ENCODE data around the gene PCSK9.

DNA sequence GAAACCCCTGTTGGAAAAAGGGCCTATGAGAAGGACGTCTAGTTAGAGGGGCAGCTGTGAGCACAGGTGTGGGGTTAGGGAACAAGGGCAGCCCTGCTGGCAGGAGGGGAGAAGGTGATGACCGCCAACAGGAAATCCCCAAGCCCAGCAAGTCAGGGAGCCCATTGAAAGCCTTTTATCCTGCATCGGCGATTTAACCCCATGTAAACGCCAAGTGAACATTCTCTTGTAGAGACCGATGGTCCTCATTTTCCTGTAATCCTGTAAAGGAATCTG is 41.7 kb upstream of the PCSK9 start:
- TF ChIP-seq, protein P1, sequence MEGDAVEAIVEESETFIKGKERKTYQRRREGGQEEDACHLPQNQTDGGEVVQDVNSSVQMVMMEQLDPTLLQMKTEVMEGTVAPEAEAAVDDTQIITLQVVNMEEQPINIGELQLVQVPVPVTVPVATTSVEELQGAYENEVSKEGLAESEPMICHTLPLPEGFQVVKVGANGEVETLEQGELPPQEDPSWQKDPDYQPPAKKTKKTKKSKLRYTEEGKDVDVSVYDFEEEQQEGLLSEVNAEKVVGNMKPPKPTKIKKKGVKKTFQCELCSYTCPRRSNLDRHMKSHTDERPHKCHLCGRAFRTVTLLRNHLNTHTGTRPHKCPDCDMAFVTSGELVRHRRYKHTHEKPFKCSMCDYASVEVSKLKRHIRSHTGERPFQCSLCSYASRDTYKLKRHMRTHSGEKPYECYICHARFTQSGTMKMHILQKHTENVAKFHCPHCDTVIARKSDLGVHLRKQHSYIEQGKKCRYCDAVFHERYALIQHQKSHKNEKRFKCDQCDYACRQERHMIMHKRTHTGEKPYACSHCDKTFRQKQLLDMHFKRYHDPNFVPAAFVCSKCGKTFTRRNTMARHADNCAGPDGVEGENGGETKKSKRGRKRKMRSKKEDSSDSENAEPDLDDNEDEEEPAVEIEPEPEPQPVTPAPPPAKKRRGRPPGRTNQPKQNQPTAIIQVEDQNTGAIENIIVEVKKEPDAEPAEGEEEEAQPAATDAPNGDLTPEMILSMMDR (IDR thresholded peaks at IDR 0.05; ENCODE audit: low read depth, low read length) = no peak
- no peak for TF ChIP-seq EZH2phosphoT487 (IDR thresholded peaks at IDR 0.05; ENCODE audit: low read depth)

Data from OCI-LY3 (cell line).